ENCODE results near the gene CSH2. TPM values are rescaled to one million over a fixed set of nuclear protein-coding genes. Genes with fewer than 3 reads are reported as not detected.
A peak's percentile ranks its signal among the peaks of the same experiment; 100 is the strongest.

The CSH2 gene
- total and polyA plus RNA-seq, 2 of the 13 experiments (the other 11 are each of a cell fraction or from before 2014, with no cell fraction given): not detected

DNA sequence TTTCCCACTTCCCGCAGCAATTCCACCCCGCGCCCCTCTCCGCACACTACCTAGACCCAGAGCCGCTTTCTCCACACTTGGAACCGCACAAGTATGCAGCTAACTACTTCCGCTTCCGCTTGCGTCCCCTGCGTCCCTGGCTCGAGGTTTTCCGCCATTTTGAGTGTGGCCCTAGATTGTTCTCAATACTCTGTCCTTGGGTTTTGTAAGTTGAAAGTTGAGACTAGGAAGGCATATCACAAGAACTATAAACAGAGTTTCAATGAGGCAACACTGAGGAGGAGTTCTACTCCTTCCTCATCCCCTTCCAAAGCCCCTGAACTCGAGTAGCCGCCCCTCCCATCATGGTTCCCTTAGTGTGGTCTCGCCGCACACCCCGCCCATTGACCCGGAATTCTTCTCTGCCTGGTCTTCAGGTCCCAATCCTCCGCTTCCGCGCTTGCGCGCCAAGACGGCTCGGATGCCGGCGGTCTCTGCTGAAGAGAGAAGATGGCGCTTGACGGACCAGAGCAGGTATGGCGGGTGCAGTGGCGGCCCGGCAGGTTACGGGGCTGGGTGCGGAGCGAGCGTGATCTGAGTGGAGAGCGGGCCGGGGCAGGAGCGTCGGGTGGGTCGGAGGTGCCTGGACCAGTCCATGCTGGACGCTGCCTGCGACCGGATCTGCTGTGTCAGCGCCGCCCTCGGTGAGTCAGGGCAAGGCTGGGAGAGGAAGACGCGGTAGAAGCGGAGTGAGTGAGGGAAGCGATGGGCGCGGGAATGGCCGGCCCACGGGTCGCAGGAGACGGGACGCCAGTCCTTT, 46.3 kb downstream of the CSH2 start, which contains the start of the genes FTSJ3 and PSMC5 (continued):
- TF ChIP-seq, protein P1, sequence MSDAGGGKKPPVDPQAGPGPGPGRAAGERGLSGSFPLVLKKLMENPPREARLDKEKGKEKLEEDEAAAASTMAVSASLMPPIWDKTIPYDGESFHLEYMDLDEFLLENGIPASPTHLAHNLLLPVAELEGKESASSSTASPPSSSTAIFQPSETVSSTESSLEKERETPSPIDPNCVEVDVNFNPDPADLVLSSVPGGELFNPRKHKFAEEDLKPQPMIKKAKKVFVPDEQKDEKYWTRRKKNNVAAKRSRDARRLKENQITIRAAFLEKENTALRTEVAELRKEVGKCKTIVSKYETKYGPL (CRISPR knock-in tag; IDR thresholded peaks at IDR 0.05): no peak
- TF ChIP-seq ZNF225 (CRISPR knock-in tag; IDR thresholded peaks at IDR 0.05) (peak; percentile 91; the same call in 1 of the 2 replicates), TSC22D2 (CRISPR knock-in tag; IDR thresholded peaks at IDR 0.05; ENCODE audit: borderline replicate concordance) (peak; percentile 59; the same call in 1 of the 2 replicates), PHF5A (CRISPR knock-in tag; IDR thresholded peaks at IDR 0.05; ENCODE audit: low read depth, unreplicated experiment) (peak; percentile 95), ISX (CRISPR knock-in tag; conservative IDR thresholded peaks at IDR 0.05) (no peak), ETV6 (CRISPR knock-in tag; conservative IDR thresholded peaks at IDR 0.05) (peak; percentile 91), SOX5 (CRISPR knock-in tag; IDR thresholded peaks at IDR 0.05; ENCODE audit: borderline replicate concordance) (peak; percentile 19; the same call in 1 of the 2 replicates), KLF9 (CRISPR knock-in tag; IDR thresholded peaks at IDR 0.05; ENCODE audit: low read depth) (0 out of 2 replicates have a peak, but pooled peaks have one; percentile 62), ZBTB42 (CRISPR knock-in tag; IDR thresholded peaks at IDR 0.05) (peak; percentile 89), PRMT3 (CRISPR knock-in tag; IDR thresholded peaks at IDR 0.05; ENCODE audit: borderline replicate concordance, low read depth) (no peak), MTA3 (CRISPR knock-in tag; IDR thresholded peaks at IDR 0.05) (no peak), RFX1 (IDR thresholded peaks at IDR 0.05) (no peak), SIX1 (CRISPR knock-in tag; IDR thresholded peaks at IDR 0.05; ENCODE audit: borderline replicate concordance) (no peak), ZNF773 (CRISPR knock-in tag; IDR thresholded peaks at IDR 0.05; ENCODE audit: borderline replicate concordance) (peak; percentile 59; the same call in 1 of the 2 replicates), ZZZ3 (CRISPR knock-in tag; IDR thresholded peaks at IDR 0.05; ENCODE audit: borderline replicate concordance) (peak; percentile 79), NCOA1 (CRISPR knock-in tag; IDR thresholded peaks at IDR 0.05) (peak; percentile 79; the same call in 1 of the 2 replicates), ZNF747 (CRISPR knock-in tag; IDR thresholded peaks at IDR 0.05; ENCODE audit: borderline replicate concordance) (no peak)
- TF ChIP-seq, protein P2, sequence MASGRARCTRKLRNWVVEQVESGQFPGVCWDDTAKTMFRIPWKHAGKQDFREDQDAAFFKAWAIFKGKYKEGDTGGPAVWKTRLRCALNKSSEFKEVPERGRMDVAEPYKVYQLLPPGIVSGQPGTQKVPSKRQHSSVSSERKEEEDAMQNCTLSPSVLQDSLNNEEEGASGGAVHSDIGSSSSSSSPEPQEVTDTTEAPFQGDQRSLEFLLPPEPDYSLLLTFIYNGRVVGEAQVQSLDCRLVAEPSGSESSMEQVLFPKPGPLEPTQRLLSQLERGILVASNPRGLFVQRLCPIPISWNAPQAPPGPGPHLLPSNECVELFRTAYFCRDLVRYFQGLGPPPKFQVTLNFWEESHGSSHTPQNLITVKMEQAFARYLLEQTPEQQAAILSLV (CRISPR knock-in tag; IDR thresholded peaks at IDR 0.05; ENCODE audit: borderline replicate concordance): no peak; the same call in 1 of the 2 replicates
- TF ChIP-seq, protein P3, sequence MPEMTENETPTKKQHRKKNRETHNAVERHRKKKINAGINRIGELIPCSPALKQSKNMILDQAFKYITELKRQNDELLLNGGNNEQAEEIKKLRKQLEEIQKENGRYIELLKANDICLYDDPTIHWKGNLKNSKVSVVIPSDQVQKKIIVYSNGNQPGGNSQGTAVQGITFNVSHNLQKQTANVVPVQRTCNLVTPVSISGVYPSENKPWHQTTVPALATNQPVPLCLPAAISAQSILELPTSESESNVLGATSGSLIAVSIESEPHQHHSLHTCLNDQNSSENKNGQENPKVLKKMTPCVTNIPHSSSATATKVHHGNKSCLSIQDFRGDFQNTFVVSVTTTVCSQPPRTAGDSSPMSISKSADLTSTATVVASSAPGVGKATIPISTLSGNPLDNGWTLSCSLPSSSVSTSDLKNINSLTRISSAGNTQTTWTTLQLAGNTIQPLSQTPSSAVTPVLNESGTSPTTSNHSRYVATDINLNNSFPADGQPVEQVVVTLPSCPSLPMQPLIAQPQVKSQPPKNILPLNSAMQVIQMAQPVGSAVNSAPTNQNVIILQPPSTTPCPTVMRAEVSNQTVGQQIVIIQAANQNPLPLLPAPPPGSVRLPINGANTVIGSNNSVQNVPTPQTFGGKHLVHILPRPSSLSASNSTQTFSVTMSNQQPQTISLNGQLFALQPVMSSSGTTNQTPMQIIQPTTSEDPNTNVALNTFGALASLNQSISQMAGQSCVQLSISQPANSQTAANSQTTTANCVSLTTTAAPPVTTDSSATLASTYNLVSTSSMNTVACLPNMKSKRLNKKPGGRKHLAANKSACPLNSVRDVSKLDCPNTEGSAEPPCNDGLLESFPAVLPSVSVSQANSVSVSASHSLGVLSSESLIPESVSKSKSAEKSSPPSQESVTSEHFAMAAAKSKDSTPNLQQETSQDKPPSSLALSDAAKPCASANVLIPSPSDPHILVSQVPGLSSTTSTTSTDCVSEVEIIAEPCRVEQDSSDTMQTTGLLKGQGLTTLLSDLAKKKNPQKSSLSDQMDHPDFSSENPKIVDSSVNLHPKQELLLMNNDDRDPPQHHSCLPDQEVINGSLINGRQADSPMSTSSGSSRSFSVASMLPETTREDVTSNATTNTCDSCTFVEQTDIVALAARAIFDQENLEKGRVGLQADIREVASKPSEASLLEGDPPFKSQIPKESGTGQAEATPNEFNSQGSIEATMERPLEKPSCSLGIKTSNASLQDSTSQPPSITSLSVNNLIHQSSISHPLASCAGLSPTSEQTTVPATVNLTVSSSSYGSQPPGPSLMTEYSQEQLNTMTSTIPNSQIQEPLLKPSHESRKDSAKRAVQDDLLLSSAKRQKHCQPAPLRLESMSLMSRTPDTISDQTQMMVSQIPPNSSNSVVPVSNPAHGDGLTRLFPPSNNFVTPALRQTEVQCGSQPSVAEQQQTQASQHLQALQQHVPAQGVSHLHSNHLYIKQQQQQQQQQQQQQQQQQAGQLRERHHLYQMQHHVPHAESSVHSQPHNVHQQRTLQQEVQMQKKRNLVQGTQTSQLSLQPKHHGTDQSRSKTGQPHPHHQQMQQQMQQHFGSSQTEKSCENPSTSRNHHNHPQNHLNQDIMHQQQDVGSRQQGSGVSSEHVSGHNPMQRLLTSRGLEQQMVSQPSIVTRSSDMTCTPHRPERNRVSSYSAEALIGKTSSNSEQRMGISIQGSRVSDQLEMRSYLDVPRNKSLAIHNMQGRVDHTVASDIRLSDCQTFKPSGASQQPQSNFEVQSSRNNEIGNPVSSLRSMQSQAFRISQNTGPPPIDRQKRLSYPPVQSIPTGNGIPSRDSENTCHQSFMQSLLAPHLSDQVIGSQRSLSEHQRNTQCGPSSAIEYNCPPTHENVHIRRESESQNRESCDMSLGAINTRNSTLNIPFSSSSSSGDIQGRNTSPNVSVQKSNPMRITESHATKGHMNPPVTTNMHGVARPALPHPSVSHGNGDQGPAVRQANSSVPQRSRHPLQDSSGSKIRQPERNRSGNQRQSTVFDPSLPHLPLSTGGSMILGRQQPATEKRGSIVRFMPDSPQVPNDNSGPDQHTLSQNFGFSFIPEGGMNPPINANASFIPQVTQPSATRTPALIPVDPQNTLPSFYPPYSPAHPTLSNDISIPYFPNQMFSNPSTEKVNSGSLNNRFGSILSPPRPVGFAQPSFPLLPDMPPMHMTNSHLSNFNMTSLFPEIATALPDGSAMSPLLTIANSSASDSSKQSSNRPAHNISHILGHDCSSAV (CRISPR knock-in tag; IDR thresholded peaks at IDR 0.05; ENCODE audit: borderline replicate concordance): no peak
- TF ChIP-seq, protein P4, sequence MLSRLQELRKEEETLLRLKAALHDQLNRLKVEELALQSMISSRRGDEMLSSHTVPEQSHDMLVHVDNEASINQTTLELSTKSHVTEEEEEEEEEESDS (CRISPR knock-in tag; IDR thresholded peaks at IDR 0.05; ENCODE audit: borderline replicate concordance): no peak
